ENCODE measurements around the gene THYN1. TPM values are rescaled to one million over a fixed set of nuclear protein-coding genes. Genes with fewer than 3 reads are reported as not detected.
"Not testable (repeated sequence)": the region's sequence is repeated elsewhere in the genome, so short reads cannot be mapped to it uniquely, and the experiment has no call there.

The THYN1 gene
- total RNA-seq, 2 donors from 2014 or later: 28.5 to 32.0 TPM

DNA sequence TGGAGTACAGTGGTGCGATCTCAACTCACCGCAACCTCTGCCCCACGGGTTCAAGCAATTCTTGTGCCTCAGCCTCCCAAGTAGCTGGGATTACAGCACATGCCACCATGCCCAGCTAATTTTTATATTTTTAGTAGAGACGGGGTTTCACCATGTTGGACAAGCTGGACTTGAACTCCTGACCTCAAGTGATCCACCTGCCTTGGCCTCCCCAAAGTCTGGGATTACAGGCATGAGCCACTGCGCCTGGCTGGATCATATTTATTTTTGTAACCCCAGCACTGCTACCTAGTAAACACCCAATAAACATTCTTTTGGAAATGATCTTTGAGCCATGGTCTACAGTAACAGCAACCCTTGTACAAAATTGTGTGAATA, 2.0 kb upstream of the THYN1 start:
- DNase-seq; ATAC-seq; intact Hi-C loops (cut with DNase I, micrococcal nuclease): not testable (repeated sequence)

GRCh38 chr11:134254433-134255183, 1.5 kb upstream of the THYN1 start:
- intact Hi-C loops (cut with DNase I, micrococcal nuclease): no loop called here

DNA sequence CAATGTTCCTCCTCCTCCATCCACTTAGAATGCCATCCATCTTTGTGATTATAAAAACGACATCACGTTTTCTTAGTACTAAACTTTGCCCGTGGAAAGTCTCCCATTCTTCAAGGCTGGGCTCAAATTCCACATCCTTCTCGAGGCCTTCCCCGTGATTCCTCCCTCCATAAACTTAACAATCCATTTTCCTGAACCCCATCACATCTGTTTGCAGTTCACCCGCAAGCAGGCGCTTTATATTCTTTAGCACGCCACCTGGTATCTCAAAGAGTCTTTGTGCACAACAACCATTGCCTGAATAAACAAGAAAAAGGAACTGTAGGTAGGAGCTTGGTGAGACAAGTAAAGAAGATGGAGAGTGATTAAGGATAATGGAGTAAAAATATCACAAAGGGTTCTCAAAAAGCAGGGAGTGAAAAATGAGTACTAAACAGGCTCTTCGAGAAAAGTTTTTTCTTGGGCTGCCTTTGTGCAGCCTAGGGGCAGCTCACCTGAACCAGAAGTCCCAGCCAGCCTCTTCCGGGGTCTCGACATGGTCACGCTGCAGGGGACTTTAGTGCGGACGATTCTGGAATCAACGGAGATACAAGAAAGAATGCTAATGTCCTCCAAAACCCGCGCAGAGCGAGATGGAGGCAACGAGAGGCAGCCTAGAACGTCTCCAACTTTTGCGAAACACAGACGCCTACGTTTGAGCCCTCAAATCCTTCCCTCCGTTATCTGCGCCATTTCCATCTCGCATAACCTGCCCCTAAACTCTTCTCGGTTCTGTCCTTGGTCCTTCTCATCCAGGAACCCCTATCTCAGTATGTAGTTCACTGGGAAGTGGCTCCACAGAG, 585 bp downstream of the THYN1 start:
- DNase-seq (peak in 1 of 2 donors; percentile 41), ATAC-seq (peak; percentile 26)
- intact Hi-C loops (cut with DNase I, micrococcal nuclease): no loop called here

More at GRCh38 chr11:134254433-134255183, 1.5 kb upstream of the THYN1 start:
- no peak for ATAC-seq
- DNase-seq: no peak

GRCh38 chr11:134250675-134251074, 2.5 kb downstream of the THYN1 start:
- no peak for ATAC-seq

GRCh38 chr11:134250246-134250645, 2.9 kb downstream of the THYN1 start:
- intact Hi-C loops (cut with DNase I, micrococcal nuclease): no loop called here
- DNase-seq (no peak), ATAC-seq (no peak)

More at GRCh38 chr11:134250675-134251074, 2.5 kb downstream of the THYN1 start:
- DNase-seq: no peak
- intact Hi-C loops (cut with DNase I, micrococcal nuclease): no loop called here

DNA sequence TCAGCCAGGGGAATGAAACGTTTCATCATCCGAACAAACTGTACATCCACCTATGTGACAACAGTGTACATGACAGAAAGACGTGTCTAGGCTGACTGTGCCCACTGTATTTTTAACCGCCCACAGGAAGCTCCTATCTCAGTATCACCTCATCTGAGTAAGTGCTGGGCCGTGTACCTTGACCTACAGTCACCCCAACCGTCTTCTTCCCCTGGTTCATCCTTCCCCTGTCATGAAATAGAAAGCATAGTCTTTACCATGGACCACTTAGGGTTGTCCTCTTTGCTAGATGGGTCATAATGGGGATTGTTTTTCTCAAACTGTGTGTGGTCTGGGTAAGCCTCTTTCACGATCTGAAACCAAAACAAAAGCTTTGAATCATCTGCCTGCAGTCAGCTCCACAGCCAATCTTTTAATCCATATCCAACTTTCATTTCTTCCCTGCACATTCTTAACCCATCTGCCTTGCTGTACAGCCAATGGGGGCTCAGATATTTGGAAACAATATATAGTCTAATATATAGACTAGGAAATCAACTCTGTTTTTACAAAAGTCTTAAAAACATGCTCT, 4.2 kb downstream of the THYN1 start:
- no peak for ATAC-seq
- DNase-seq: no peak
- intact Hi-C loops (cut with DNase I, micrococcal nuclease): no loop called here

- intact Hi-C loops (cut with DNase I, micrococcal nuclease): no loop called here
- ATAC-seq: no peak
- DNase-seq: no peak
Observed at GRCh38 chr11:134246678-134247077, 6.5 kb downstream of the THYN1 start.

- intact Hi-C loops (cut with DNase I, micrococcal nuclease): no loop called here
- ATAC-seq (no peak), DNase-seq (no peak)
Observed at GRCh38 chr11:134246100-134246499, 7.1 kb downstream of the THYN1 start.

DNA sequence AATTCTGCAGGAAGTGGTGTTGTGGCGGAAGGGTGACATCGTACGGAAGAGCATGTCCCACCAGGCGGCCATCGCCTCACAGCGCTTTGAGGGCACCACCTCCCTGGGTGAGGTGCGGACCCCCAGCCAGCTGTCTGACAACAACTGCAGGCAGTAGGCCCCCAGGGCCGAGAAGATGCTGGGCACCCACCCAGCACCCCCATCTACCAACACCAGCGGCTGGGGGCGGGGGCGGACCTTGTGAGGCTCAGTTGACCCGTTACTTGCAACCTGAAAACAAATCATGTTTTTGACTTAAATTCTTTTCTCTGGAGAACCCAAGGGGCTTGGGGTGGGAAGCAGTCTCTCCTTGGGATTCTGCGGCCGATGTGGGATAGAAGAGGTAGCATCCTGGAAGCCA, 7.7 kb downstream of the THYN1 start:
- DNase-seq (no peak), ATAC-seq (no peak)
- intact Hi-C loops (cut with DNase I, micrococcal nuclease): no loop called here

- ATAC-seq: peak; percentile 62
- intact Hi-C loops (cut with DNase I, micrococcal nuclease): no loop called here
- DNase-seq: no peak
Observed at GRCh38 chr11:134244593-134244992, 8.6 kb downstream of the THYN1 start.

DNA sequence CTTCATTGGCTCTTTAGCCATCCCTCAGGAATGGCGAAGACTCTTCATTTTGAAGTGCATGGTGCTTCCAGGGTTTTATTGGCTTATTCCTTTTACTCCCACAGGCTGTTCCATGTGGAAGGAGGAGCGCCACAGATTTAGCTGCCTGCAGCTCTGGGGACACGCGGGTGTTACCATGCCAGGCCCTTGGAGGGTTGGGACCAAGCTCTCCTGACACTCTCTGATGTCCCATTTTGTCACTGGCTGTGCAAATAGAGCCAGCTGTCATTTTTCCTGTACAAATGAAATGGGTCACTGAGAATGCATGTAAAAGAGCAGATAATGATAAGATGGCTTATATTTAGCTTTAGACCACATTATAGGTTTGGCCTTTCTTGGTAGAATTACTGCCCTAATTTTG, 9.2 kb downstream of the THYN1 start:
- ATAC-seq: no peak
- DNase-seq: no peak
- intact Hi-C loops (cut with DNase I, micrococcal nuclease): no loop called here

DNA sequence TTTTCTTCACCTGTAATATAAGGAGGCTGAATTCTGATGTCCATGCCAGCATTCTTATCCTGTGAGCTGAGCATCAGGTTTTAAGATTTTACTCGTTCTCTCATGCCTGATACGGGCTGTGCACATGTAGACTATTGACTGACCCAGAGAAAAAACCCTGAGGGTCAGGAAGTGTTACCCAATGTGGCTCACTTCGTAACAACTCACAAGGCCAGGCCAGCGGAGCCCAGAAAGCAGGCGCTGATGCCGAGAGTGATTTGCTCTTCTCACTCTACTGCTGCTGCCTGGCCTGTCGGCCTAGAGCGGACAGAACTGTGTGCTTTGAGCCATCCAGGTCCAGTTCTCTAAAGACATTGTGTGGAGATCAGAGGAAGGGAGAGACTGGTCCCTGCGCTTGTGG, 10.8 kb downstream of the THYN1 start:
- ATAC-seq (no peak), DNase-seq (no peak)
- intact Hi-C loops (cut with DNase I, micrococcal nuclease): no loop called here

- ATAC-seq (no peak), DNase-seq (no peak)
- intact Hi-C loops (cut with DNase I, micrococcal nuclease): no loop called here
Observed at GRCh38 chr11:134240592-134240991, 12.6 kb downstream of the THYN1 start.

DNA sequence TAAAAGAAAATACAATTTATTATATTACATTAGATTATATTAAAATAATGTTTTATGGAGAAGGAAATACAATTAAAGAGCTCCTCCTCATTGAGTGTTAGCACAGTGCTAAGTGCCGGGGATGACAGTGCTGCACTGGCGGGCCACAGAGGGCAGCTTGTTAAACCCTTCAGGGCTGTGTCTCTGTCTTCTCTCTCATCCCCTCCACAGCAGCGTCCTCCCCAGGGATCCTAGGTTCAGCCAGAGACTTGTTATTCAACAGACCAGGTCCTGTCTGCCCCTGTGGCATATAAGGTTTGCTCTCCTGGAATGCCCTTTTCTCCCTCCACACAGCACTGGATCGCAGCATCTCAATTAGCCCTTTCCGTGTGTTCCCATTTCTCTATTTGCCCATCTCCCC, 14.2 kb downstream of the THYN1 start:
- ATAC-seq: no peak
- intact Hi-C loops (cut with DNase I, micrococcal nuclease): no loop called here
- DNase-seq: no peak

- no peak for DNase-seq
- intact Hi-C loops (cut with DNase I, micrococcal nuclease): no loop called here
- no peak for ATAC-seq
Observed at GRCh38 chr11:134237557-134237922, 15.6 kb downstream of the THYN1 start.

DNA sequence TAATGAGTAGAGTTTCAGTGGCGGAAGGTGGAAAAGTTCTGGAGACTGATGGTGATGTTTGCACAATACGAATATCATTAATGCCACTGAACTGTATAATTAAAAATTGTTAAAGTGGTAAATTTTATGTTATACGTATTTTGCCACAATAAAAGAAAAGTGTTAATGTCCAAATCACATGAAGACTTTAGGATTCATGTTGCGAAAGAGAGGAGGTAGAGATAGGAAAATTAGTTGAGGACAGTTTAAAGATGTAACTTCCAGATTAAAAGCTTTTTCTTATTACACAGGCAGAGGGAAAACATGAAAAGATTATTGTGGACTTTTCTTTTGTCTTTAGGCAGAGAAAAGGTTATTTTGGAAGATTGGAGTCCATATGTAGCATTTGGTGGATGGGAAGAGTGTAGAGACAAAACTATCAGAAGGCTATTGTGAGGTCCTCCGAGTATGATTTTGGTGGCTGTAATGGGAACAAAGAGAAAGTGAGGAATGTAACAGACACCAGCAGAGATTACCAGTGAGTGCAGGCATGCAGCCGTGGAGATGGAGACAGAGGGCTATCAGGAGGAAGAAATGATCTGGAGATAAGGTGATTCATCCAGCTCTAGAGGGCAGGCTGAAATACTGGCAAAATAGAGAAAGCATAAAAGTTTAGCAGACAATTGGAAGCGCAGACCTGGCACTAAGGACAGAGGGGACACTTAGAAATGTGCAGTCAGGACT, 16.2 kb downstream of the THYN1 start:
- ATAC-seq (no peak), DNase-seq (no peak)
- intact Hi-C loops (cut with DNase I, micrococcal nuclease): no loop called here

- no peak for DNase-seq
- ATAC-seq: no peak
- intact Hi-C loops (cut with DNase I, micrococcal nuclease): no loop called here
Observed at GRCh38 chr11:134235399-134235798, 17.8 kb downstream of the THYN1 start.

DNA sequence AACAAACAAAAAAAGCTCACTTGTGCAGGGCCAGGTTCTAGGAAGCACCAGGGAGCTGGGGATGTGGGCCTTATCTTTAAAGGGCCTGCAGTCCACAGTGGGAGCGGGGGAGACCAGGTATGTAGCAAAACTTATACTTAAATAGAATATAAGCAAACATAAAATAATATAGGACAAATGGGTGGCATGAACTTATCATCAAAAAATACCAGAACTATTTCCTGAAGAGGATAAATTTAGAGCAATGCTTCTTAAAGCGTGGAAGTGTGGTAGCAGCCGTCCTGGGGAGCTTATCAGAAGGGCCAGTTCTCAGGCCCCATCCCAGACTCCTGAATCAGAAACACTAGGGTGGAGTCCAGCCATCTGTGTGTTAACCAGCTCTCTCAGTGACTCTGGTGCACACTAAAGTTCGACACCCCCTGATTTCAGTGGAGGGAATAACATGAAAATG, 19.4 kb downstream of the THYN1 start:
- DNase-seq: no peak
- ATAC-seq: no peak
- intact Hi-C loops (cut with DNase I, micrococcal nuclease): no loop called here

DNA sequence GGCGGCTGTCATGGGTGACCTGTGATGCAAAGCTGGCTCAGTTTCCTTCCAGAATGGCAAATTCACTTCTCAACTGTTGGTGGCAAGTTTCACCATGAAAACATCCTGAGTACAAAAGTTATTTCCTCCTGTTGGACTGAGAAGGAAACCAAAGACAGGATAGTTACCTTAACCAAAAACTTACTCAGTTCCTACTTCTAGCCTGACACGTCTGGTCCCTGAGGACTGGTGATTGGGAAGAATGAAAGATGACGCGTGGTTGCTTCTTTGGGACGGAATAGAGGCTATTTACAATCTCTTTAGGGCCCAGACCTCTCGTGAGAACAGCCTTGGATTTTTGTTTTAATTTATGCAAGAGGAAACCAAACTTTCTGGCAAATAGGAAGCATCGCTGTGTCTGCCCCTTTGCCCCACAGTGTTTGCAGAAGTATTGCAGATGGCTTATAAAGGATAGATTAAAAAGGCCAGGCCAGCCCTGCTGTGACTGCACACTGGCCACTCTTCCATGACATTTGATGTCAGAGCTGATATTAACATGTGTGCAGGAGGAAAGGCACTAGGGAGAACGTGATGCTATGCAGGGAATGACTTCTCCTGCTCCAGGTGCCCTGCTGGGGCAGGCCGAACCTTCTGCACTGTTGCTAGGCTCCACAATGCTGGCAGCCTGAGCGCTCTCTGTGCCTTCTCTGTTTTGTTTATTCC, 21.0 kb downstream of the THYN1 start:
- DNase-seq: no peak

More for the DNA sequence above, 21.0 kb downstream of the THYN1 start:
- ATAC-seq: no peak
- intact Hi-C loops (cut with DNase I, micrococcal nuclease): no loop called here
